ENCODE measurements around the gene FAM118B.

Gene FAM118B

DNA sequence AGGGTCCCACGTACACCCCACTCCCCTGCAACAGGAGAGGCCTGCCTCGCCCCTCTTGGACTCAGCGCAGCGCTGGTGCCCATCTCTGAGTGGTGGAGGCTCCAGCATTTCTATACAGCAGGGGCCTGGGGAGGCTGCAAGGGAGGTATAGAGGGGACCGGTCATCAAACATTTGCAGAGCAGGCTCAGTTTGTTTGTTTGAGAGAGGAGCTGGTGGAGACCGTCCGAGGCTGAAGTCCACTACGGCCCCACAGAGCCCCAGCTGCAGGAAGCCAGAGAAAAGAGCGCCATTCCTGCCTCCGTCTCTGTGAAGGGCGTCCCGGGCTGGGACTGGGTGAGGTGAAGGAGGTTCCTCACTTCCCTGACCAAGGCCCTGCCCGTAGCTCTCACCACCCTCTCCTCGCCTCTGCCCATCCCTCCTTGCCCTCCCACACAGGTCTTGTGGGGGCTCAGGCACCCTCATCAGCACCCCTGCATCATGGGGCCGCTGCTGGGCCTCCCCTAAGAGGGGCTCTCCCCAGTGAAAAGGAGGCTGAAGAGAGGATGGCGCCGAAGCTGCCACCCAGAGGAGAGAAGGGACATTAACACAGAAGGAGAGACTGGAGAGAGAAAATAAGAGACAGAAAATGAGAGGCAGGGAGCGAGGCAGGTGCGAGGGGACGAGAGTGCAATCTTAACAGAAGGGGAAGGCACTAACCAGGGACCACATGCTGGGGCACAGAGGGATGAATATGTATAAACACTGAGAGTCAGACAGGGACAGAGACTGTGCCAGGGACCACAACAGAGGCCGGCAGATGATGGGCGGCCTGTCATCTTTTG lies 24.7 kb upstream of the FAM118B start:
- no peak for DNase-seq

DNA sequence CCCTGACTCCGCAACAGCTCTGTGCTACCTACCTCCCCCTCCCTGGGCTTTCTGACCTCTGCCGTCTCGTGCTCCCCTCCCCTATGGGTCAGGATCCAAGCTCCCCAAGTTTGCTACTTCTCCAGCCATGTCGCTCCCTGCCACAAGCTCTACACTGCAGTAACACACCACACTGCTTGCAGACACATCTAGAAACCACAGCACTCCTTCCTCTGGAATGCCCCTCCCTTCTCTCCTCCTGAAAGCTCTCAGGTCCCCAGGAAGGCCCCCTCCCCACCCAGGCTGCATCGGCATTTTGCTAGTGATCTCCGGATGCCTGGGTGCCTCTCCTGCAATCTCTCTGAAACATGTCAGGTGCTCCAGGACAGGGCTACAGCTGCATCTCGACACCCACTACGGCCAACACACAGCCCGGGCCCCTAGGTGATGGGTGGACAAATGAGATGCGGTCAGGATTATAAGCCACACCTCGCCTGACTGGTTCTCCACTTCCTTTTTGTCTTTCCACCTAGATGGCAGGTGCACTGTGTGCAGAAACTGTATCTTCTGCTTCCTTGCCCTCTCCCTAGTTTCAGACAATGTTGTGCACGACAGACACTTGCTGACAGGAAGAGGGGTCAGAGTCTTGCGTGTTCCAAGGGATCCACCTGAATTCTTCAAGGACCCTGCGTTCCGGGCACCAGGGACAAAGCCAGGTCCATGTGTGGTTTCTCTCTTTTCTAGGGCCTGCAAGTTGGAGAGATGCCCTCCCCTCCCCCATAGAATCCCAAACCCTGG lies 23.1 kb upstream of the FAM118B start:
- DNase-seq = no peak

DNA sequence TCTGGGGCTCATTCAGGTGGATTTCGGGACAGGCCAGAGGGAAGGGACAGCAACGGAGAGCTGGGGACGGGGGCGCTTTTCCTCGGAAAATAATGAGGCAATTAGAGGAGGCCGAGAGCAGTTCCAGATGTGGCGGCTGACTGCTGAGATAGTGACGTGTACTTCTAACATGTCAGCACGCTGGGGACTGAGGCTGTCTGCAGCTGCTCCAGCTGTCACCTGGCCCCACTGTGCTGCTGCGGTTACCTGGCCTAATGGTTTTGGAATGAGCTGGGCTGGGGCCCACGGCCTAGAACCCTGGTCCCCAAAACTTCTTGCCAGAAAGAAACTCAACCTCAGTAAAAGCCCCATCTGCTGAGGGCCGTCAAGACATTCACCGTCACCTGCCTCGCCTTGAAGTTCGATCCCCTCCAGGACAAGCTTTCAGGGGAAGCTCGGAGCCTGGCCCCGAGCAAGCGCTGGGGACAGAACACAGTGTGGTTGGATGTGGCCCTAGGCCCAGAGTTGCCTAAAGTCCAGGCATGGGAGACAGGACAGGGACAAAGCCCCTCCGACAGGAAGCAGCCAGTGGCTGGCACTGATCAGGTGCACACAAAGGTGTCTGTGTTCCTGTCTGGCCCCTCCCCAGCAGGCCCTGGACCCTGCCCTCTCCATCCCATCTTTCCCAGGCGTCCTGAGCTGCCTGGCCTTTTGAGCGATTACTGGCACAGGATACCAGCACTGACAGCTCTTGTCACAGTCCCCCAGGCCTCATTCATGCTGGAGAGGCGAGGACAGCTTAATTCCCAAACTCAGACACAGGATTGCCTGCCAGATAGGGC lies 22.3 kb upstream of the FAM118B start:
- DNase-seq = no peak

GRCh38 chr11:126190792-126191191 lies 20.8 kb upstream of the FAM118B start:
- no peak for DNase-seq

DNA sequence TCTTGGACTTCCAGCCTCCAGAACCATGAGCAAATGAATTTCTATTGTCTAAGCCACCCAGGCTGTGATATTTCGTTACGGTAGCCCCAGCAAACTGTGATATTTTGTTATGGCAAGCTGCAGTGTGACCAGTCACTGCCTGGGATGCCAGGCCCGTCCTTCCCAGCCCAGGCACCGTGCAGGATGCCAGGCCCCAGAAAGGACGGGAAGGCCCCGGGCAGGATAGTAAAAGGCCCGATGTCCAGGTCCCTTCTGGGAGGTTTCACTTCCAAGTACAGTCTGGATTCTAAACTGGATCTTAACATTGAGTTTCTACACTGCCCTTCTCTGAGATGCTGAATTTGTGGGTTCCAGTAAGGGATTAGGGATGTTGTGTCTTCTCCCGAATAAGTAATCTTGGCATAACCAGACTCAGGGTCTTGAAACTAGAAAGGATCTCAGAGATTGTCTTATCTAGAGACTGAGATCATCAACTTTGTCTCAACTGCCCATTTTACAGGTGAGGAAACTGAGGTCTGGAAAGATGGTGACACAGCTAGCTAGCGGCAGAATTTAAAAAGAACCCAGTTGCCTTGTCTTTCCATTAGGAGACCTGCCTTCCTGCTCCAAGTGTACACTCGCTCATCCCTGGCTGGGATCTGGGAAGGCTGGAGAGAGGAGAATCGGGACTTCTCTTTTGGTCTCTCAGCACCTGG lies 20.1 kb upstream of the FAM118B start:
- no peak for DNase-seq

DNA sequence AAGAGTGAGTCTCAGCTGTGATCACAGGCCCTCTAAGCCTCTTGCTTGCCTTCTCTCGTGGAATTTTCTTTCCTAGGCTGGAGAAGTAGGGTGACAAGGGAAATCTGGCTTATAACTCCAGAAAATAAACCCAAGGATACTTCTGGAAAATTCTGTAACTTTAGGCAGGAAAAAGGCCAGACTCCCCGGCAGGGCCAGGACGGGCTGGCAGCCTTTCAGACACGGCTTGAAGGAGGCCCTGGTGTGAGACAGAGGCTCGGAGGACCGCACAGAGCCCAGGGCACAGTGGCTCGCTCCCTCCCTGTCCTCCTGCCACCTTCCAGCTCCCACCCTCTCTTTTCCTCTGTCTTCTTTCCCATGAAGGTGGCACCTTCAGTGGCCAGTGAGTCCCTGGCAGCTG lies 19.2 kb upstream of the FAM118B start:
- no peak for DNase-seq

GRCh38 chr11:126193038-126193478 lies 18.5 kb upstream of the FAM118B start:
- no peak for DNase-seq

GRCh38 chr11:126194121-126194543 lies 17.4 kb upstream of the FAM118B start:
- DNase-seq = peak; percentile 22

GRCh38 chr11:126195119-126195518 lies 16.5 kb upstream of the FAM118B start:
- DNase-seq = no peak

DNA sequence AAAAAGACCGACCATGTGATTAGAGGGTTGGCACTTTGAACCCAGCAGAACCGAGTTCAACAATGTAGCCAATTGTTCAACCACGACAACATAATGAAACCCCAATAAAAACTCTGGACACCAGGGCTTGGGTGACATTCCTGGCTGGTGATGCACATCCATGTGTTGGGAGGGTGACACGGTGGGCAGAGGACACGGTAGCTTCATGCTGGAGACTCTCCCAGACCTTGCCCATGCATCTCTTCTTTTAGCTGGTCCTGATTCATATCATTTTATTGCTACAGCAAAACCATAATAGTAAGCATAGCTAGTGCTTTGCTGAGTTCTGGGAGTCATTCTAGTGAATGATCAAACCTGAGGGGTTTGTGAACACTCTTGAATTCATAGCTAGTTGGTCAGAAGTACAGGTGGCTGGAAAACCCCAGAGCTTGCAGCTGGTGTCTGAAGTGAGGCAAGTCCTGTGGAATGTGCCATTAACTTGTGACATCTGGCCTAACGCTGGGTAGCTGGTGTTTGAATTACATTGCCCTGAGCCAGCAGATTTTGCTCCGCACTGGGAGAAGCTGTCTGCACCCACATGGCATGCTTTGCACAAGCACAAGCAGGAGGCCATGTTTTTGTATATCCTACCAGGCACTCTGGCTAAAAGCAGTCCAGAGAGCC lies 14.2 kb upstream of the FAM118B start:
- DNase-seq = no peak

GRCh38 chr11:126198648-126199047 lies 12.9 kb upstream of the FAM118B start:
- DNase-seq = no peak

- peak; percentile 11 for DNase-seq
Measured at GRCh38 chr11:126202646-126203359, 8.8 kb upstream of the FAM118B start.

DNA sequence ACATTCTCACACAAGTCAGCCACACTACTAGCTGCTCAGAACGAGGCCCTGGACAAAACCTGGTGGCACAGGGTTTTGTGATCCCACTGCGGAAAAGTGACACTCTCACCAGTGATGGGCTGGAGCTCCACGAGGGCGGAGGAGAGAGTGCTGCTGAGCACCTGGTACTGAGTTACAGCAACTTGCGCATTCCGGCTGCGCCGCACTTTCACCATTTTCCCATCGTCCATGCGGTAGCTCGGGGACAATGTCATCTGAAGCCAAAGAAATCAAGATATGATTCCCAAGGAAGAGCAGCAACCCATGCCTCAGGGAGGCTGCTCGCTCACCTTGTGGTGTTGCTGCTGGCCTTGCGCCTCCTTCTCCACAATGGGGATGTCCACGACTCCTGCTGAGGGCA lies 6.2 kb upstream of the FAM118B start:
- no peak for DNase-seq

- DNase-seq = no peak
Measured at GRCh38 chr11:126207896-126208295, 3.7 kb upstream of the FAM118B start.

DNA sequence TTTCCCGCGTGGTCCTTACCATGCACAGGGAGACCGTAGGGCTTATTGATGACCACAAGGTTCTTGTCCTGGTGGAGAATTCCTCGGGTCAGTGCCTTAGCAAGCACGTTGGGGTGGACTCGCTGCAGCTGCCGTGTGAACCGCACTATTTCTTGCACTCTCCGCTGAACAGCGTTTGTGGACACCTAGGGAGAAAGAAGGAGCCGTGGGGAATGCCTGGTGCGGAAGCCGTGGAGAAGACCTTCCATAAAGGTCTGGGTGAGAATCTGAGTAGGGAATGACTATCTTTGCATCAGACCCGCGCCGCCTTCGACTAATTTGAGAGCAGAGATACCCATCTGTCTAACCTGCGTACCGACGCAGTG lies 729 bp upstream of the FAM118B start:
- DNase-seq = no peak

- no peak for DNase-seq
Measured at GRCh38 chr11:126212089-126212660, 593 bp downstream of the FAM118B start.

- DNase-seq = no peak
Measured at GRCh38 chr11:126214441-126214840, 2.9 kb downstream of the FAM118B start.

GRCh38 chr11:126214841-126215240 lies 3.3 kb downstream of the FAM118B start:
- DNase-seq = no peak

GRCh38 chr11:126216526-126217305 lies 5.1 kb downstream of the FAM118B start:
- DNase-seq = no peak

GRCh38 chr11:126217491-126217890 lies 5.9 kb downstream of the FAM118B start:
- DNase-seq = no peak
